Liver (tissue), 10 donors: ENCODE measurements around the gene NUCKS1. TPM values are rescaled to one million over a fixed set of nuclear protein-coding genes. Genes with fewer than 3 reads are reported as not detected.

Experiments used
- DNase-seq: peaks from one replicate; pipeline ENCODE4 v3.0.0-alpha.2; 2017; ENCODE audit warnings: low spot score
- H3K27ac ChIP-seq, 2 donors: one replicate each; pipeline ENCODE4 v1.7.0; 2013; ENCODE audit warnings: inconsistent platforms in 2 of 2, low read length in 2 of 2, control low read depth in 1 of 2, low read depth in 1 of 2, mild to moderate bottlenecking in 1 of 2
- H3K27me3 ChIP-seq, 4 donors: one replicate each; pipeline versions ENCODE4 v1.6.1 to v1.7.0; 2013; ENCODE audit warnings: low read length in 3 of 4, inconsistent platforms in 1 of 4, mild to moderate bottlenecking in 1 of 4, moderate library complexity in 1 of 4; ENCODE audit not compliant: control insufficient read depth in 4 of 4, insufficient read depth in 4 of 4
- H3K36me3 ChIP-seq, 4 donors: one replicate each; pipeline versions ENCODE4 v1.6.1 to v1.7.0; 2013; ENCODE audit warnings: low read length in 3 of 4, mild to moderate bottlenecking in 3 of 4, low read depth in 1 of 4, moderate library complexity in 1 of 4; ENCODE audit not compliant: control insufficient read depth in 4 of 4, insufficient read depth in 3 of 4
- H3K4me1 ChIP-seq, 4 donors: one replicate each; pipeline versions ENCODE4 v1.6.1 to v1.7.0; 2013; ENCODE audit warnings: low read length in 3 of 4, mild to moderate bottlenecking in 3 of 4, moderate library complexity in 1 of 4; ENCODE audit not compliant: control insufficient read depth in 4 of 4, insufficient read depth in 4 of 4
- H3K4me3 ChIP-seq, 3 donors: one replicate each; pipeline versions ENCODE4 v1.6.1 to v1.7.0; 2013; ENCODE audit warnings: low read length in 3 of 3, control low read depth in 1 of 3, low read depth in 1 of 3, mild to moderate bottlenecking in 1 of 3
- H3K9ac ChIP-seq, 2 donors: one replicate each; pipeline ENCODE4 v1.7.0; 2013; ENCODE audit warnings: low read length in 2 of 2, mild to moderate bottlenecking in 2 of 2, moderate library complexity in 2 of 2, control low read depth in 1 of 2, low read depth in 1 of 2
- H3K9me3 ChIP-seq, 4 donors: one replicate each; pipeline versions ENCODE4 v1.6.1 to v1.7.0; 2013; ENCODE audit warnings: low read length in 3 of 4; ENCODE audit not compliant: control insufficient read depth in 4 of 4
- FOXA2 ChIP-seq: IDR thresholded peaks from 2 replicates; pipeline ENCODE4 v1.6.1; 2016; ENCODE audit warnings: antibody characterized with exemption
- GABPA ChIP-seq, 2 donors: IDR thresholded peaks in 1 of 2; conservative IDR thresholded peaks in 1 of 2; 2 replicates each; pipeline ENCODE4 v1.6.1; 2016; ENCODE audit warnings: antibody characterized with exemption in 2 of 2, mild to moderate bottlenecking in 1 of 2, moderate library complexity in 1 of 2
- HNF4A ChIP-seq, 2 donors: conservative IDR thresholded peaks; 2 replicates each; pipeline ENCODE4 v1.6.1; 2016; ENCODE audit warnings: antibody characterized with exemption in 2 of 2, mild to moderate bottlenecking in 2 of 2
- JUND ChIP-seq, 2 donors: IDR thresholded peaks; 2 replicates each; pipeline ENCODE4 v1.6.1; 2016; ENCODE audit warnings: antibody characterized with exemption in 2 of 2
- NR2F2 ChIP-seq: IDR thresholded peaks from 2 replicates; pipeline ENCODE4 v1.6.1; 2016; ENCODE audit warnings: antibody characterized with exemption
- RAD21 ChIP-seq, 2 donors: IDR thresholded peaks; 2 replicates each; pipeline ENCODE4 v1.6.1; 2016; ENCODE audit warnings: antibody characterized with exemption in 2 of 2, mild to moderate bottlenecking in 2 of 2
- RXRA ChIP-seq, 2 donors: IDR thresholded peaks; 2 replicates each; pipeline ENCODE4 v1.6.1; 2017 to 2018; ENCODE audit warnings: antibody characterized with exemption in 2 of 2, mild to moderate bottlenecking in 1 of 2
- WGBS: extraction: QIAGEN DNeasy Blood & Tissue Kit; methylation state at CpG from one replicate; pipeline ENCODE4 v1.1.7; 2013; 5-methylcytosine and 5-hydroxymethylcytosine counted together
- polyA plus RNA-seq, 2 donors: library from polyadenylated mRNA; stranded (reverse) in 1 of 2; unstranded in 1 of 2; fragments of 200-250 nt in 1 of 2; fragments of >200 nt in 1 of 2; fragmentation: Nextera tagmentation in 1 of 2; extraction: Ambion mirVana in 1 of 2; gene quantifications; one replicate each; pipeline versions ENCODE4 v1.2.1 to v1.2.3, GENCODE V29; 2013 to 2015
- small RNA-seq: library from RNA; depleted of rRNA; stranded (forward); fragments of <200 nt; gene quantifications from one replicate; pipeline ENCODE3, GENCODE V24; 2014
- total RNA-seq, 2 donors: library from RNA; depleted of rRNA; stranded (reverse); fragments of >200 nt; gene quantifications; one replicate each; pipeline ENCODE4 v1.2.3, GENCODE V29; 2014
- TF ChIP-seq, protein P1 (sequence below): IDR thresholded peaks from 2 replicates; pipeline ENCODE4 v1.6.1; 2016; ENCODE audit warnings: antibody characterized with exemption
- TF ChIP-seq, protein P2 (sequence below): IDR thresholded peaks from 2 replicates; pipeline ENCODE4 v1.6.1; 2016; ENCODE audit warnings: antibody characterized with exemption
- TF ChIP-seq, protein P3 (sequence below): IDR thresholded peaks from 2 replicates; pipeline ENCODE4 v1.6.1; 2016; ENCODE audit warnings: antibody characterized with exemption
- donor health status: healthy.
- donor health status: healthy.
- donor health status: healthy.
- donor health status: healthy.
- donor health status: healthy.

NUCKS1 gene
- total and polyA plus RNA-seq, 4 donors, result 27.0 to 86.1 (median 42.6) TPM

DNA sequence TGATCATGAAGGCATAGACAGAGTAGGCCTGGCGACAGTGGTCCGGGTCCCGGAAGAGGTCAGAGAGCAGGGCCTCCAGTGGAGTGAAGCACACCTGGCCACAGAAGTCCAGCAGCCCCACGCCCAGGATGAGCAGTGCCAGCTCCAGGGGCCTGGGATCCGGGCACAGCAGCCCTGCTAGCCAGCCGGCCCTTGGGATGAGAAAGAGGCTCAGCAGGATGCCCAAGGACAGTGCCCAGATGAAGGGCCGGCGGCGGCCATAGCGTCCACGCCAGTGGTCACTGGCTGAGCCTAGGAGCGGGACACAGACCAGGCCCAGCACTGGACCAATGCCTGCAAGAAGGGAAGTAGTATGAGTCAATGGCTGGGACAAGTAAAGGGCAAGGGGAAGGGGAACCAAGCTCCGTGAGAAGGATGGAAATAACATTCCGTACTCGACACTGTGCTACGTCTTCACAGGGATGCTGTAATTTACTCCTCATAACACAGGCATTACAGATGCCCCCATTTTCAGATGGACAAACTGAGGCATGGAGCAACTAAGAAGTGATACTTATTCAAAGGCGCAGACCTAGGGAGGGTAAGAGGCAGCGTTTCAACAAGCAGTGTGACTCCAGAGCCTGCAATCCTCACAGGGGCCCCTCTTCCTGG lies 86.6 kb downstream of the NUCKS1 start:
- peaks cover 18 to 85% (median 56%) of the 10 kb centered on the region in 4 donors for H3K4me1 ChIP-seq
- DNase-seq, result no peak
- H3K4me3 ChIP-seq, result no peak overlapping the region
- 89% methylated on average over 18 of the region's 18 CpGs for WGBS
- H3K9ac ChIP-seq, result peak overlapping the region; percentile 10 to 48
- no peaks in the 10 kb centered on the region for H3K27me3 ChIP-seq
- H3K36me3 ChIP-seq, result peaks cover 0 to 8% (median 4%) of the 10 kb centered on the region in 4 donors
- peak overlapping the region; percentile 86 to 94 for H3K27ac ChIP-seq
- TF ChIP-seq, protein P1, sequence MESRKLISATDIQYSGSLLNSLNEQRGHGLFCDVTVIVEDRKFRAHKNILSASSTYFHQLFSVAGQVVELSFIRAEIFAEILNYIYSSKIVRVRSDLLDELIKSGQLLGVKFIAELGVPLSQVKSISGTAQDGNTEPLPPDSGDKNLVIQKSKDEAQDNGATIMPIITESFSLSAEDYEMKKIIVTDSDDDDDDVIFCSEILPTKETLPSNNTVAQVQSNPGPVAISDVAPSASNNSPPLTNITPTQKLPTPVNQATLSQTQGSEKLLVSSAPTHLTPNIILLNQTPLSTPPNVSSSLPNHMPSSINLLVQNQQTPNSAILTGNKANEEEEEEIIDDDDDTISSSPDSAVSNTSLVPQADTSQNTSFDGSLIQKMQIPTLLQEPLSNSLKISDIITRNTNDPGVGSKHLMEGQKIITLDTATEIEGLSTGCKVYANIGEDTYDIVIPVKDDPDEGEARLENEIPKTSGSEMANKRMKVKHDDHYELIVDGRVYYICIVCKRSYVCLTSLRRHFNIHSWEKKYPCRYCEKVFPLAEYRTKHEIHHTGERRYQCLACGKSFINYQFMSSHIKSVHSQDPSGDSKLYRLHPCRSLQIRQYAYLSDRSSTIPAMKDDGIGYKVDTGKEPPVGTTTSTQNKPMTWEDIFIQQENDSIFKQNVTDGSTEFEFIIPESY, result no peak
- no peak for TF ChIP-seq RAD21 (IDR thresholded peaks at IDR 0.05)
- TF ChIP-seq HNF4A (conservative IDR thresholded peaks at IDR 0.05), result no peak
- TF ChIP-seq, protein P2, sequence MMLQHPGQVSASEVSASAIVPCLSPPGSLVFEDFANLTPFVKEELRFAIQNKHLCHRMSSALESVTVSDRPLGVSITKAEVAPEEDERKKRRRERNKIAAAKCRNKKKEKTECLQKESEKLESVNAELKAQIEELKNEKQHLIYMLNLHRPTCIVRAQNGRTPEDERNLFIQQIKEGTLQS, result no peak
- TF ChIP-seq, protein P3, sequence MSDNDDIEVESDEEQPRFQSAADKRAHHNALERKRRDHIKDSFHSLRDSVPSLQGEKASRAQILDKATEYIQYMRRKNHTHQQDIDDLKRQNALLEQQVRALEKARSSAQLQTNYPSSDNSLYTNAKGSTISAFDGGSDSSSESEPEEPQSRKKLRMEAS, result no peak
- no peak for TF ChIP-seq GABPA (IDR thresholded peaks at IDR 0.05 in 1 of 2, conservative IDR thresholded peaks at IDR 0.05 in 1 of 2)
- no peak for TF ChIP-seq NR2F2
- no peak for TF ChIP-seq JUND (IDR thresholded peaks at IDR 0.05)
- no peak for TF ChIP-seq RXRA (IDR thresholded peaks at IDR 0.05)
- TF ChIP-seq FOXA2, result no peak
- H3K9me3 ChIP-seq, result no peaks in the 10 kb centered on the region

Small RNA genes within 50 kb of the gene (small RNA-seq; reads per million reads assigned to genes)
- gene RF00017 (not detected), gene RF00139 (not detected)

Other genes starting within 250 kb of the NUCKS1 start
- 1 to 10 TPM; 3.1 to 3.7 TPM for gene CDK18, start 245.5 kb downstream of the NUCKS1 start, total RNA-seq
- 1 to 10 TPM; 2.4 to 3.0 TPM for gene CDK18, start 245.5 kb downstream of the NUCKS1 start, polyA plus RNA-seq
- 10 to 100 TPM in 1 of 2 donors, 1 to 10 TPM in 1; 9.2 to 20.2 TPM for gene ELK4, start 118.2 kb downstream of the NUCKS1 start, total RNA-seq
- 1 to 10 TPM; 3.5 to 4.7 TPM for gene ELK4, start 118.2 kb downstream of the NUCKS1 start, polyA plus RNA-seq
- gene SLC45A3, start 69.7 kb downstream of the NUCKS1 start, total RNA-seq, result 1 to 10 TPM; 5.9 to 9.9 TPM
- 1 to 10 TPM; 5.3 to 5.6 TPM for gene SLC45A3, start 69.7 kb downstream of the NUCKS1 start, polyA plus RNA-seq
- gene RAB29, start 25.3 kb upstream of the NUCKS1 start, total RNA-seq, result 10 to 100 TPM; 11.0 to 25.0 TPM
- 10 to 100 TPM; 14.7 to 17.3 TPM for gene RAB29, start 25.3 kb upstream of the NUCKS1 start, polyA plus RNA-seq
- 1 to 10 TPM; 5.5 to 9.1 TPM for gene SLC41A1, start 63.0 kb upstream of the NUCKS1 start, total RNA-seq
- gene SLC41A1, start 63.0 kb upstream of the NUCKS1 start, polyA plus RNA-seq, result 1 to 10 TPM; 2.6 to 2.7 TPM
- under 1 TPM; under 0.01 to 0.14 TPM for gene PM20D1, start 100.0 kb upstream of the NUCKS1 start, total RNA-seq
- under 1 TPM; 0.29 to 0.30 TPM for gene PM20D1, start 100.0 kb upstream of the NUCKS1 start, polyA plus RNA-seq
- gene SLC26A9, start 193.3 kb upstream of the NUCKS1 start, total RNA-seq, result not detected
- not detected for gene SLC26A9, start 193.3 kb upstream of the NUCKS1 start, polyA plus RNA-seq